Measurements from ENCODE around the gene CORO1C. TPM values are rescaled to one million over a fixed set of nuclear protein-coding genes. Genes with fewer than 3 reads are reported as not detected.

Gene CORO1C
- polyA plus RNA-seq, 1 donor from 2014 or later = 123 TPM

DNA sequence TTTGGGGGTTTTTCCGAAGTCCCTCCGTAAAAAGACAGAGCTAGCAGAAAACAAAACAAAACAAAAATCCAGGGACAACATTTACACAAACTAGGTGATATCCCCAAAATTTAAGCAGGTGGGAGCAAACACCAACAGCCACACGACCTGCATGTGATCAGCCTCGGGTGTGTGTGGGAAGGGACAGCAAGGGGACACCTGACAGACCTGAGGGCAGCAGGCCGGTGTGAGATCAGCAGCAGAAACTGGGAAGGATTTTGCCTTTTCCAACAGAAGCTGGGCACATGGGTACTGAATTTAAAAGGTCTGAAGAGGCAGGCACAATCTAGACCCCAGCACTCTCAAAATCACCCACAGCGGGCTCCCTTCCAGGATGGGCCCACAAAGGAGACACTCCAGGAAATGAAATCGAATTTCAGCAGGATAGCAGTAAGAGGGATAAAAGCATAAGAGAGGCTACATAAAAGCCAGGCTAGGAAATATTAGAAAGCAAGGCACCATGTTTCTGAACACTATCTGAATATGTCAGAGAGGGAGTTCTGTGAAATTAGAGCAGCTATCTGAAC is 61.2 kb downstream of the CORO1C start:
- Histone ChIP-seq H3K4me2 (ENCODE audit: low read length) (no peak overlapping the region), H3K36me3 (ENCODE audit: insufficient read depth, low read length) (no peaks in the 10 kb centered on the region), H3K4me3 (ENCODE audit: low read length) (no peak overlapping the region), H3K79me2 (replicated peaks; ENCODE audit: insufficient read depth, low read length) (no peaks in the 10 kb centered on the region), H2AFZ (ENCODE audit: low read depth, low read length) (no peak overlapping the region), H3F3A (ENCODE audit: insufficient read depth, low read length, poor library complexity, severe bottlenecking) (no peaks in the 10 kb centered on the region), H3K27me3 (ENCODE audit: insufficient read depth, low read depth, low read length) (no peaks in the 10 kb centered on the region), H3K9ac (ENCODE audit: low read length) (no peak overlapping the region), H3K9me3 (ENCODE audit: low read length) (no peaks in the 10 kb centered on the region), H3K27ac (ENCODE audit: low read length) (no peak overlapping the region), H3K9me2 (ENCODE audit: insufficient read depth, low read length) (no peaks in the 10 kb centered on the region), H4K20me1 (ENCODE audit: insufficient read depth) (no peaks in the 10 kb centered on the region)
- TF ChIP-seq RAD21 (conservative IDR thresholded peaks at IDR 0.05) (no peak), SMC3 (conservative IDR thresholded peaks at IDR 0.05; ENCODE audit: poor library complexity) (no peak), TAF1 (IDR thresholded peaks at IDR 0.05; ENCODE audit: low read depth) (no peak), EP300 (conservative IDR thresholded peaks at IDR 0.05; ENCODE audit: poor library complexity, severe bottlenecking) (no peak), MXI1 (conservative IDR thresholded peaks at IDR 0.05; ENCODE audit: poor library complexity, severe bottlenecking) (no peak), POLR2AphosphoS5 (IDR thresholded peaks at IDR 0.05) (no peak), EZH2 (IDR thresholded peaks at IDR 0.05; ENCODE audit: borderline replicate concordance, insufficient read depth, low read length, poor library complexity, severe bottlenecking) (no peak)
- TF ChIP-seq, protein P1, sequence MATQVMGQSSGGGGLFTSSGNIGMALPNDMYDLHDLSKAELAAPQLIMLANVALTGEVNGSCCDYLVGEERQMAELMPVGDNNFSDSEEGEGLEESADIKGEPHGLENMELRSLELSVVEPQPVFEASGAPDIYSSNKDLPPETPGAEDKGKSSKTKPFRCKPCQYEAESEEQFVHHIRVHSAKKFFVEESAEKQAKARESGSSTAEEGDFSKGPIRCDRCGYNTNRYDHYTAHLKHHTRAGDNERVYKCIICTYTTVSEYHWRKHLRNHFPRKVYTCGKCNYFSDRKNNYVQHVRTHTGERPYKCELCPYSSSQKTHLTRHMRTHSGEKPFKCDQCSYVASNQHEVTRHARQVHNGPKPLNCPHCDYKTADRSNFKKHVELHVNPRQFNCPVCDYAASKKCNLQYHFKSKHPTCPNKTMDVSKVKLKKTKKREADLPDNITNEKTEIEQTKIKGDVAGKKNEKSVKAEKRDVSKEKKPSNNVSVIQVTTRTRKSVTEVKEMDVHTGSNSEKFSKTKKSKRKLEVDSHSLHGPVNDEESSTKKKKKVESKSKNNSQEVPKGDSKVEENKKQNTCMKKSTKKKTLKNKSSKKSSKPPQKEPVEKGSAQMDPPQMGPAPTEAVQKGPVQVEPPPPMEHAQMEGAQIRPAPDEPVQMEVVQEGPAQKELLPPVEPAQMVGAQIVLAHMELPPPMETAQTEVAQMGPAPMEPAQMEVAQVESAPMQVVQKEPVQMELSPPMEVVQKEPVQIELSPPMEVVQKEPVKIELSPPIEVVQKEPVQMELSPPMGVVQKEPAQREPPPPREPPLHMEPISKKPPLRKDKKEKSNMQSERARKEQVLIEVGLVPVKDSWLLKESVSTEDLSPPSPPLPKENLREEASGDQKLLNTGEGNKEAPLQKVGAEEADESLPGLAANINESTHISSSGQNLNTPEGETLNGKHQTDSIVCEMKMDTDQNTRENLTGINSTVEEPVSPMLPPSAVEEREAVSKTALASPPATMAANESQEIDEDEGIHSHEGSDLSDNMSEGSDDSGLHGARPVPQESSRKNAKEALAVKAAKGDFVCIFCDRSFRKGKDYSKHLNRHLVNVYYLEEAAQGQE (IDR thresholded peaks at IDR 0.05; ENCODE audit: borderline replicate concordance) = no peak
- TF ChIP-seq, protein P2, sequence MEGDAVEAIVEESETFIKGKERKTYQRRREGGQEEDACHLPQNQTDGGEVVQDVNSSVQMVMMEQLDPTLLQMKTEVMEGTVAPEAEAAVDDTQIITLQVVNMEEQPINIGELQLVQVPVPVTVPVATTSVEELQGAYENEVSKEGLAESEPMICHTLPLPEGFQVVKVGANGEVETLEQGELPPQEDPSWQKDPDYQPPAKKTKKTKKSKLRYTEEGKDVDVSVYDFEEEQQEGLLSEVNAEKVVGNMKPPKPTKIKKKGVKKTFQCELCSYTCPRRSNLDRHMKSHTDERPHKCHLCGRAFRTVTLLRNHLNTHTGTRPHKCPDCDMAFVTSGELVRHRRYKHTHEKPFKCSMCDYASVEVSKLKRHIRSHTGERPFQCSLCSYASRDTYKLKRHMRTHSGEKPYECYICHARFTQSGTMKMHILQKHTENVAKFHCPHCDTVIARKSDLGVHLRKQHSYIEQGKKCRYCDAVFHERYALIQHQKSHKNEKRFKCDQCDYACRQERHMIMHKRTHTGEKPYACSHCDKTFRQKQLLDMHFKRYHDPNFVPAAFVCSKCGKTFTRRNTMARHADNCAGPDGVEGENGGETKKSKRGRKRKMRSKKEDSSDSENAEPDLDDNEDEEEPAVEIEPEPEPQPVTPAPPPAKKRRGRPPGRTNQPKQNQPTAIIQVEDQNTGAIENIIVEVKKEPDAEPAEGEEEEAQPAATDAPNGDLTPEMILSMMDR (IDR thresholded peaks at IDR 0.05; ENCODE audit: poor library complexity, severe bottlenecking) = no peak

DNA sequence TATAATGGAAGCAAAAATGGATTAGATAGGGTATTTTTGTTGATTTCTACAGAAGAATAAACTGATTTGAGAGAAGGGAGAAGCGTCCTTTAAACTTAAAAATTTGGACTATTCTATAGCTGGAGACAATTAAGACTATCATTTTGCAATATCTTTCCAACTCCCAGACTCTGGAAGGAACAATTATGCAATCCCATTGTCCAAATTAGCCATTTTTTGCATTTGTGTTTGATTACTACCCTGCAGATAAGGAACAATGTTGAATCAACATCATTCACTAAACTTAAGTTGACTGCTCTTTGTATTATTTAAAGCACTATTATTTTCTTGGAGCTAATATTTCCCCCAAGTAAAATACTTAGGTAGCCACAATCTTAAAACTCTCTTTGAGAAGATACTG is 62.8 kb downstream of the CORO1C start:
- no peaks in the 10 kb centered on the region for H3K9me3 ChIP-seq (ENCODE audit: low read length)

More for the DNA sequence above, 62.8 kb downstream of the CORO1C start:
- Histone ChIP-seq H3K27ac (ENCODE audit: low read length) (no peak overlapping the region), H3F3A (ENCODE audit: insufficient read depth, low read length, poor library complexity, severe bottlenecking) (no peaks in the 10 kb centered on the region), H3K9ac (ENCODE audit: low read length) (no peak overlapping the region), H3K27me3 (ENCODE audit: insufficient read depth, low read depth, low read length) (no peaks in the 10 kb centered on the region), H2AFZ (ENCODE audit: low read depth, low read length) (no peak overlapping the region), H3K4me2 (ENCODE audit: low read length) (no peak overlapping the region), H4K20me1 (ENCODE audit: insufficient read depth) (no peaks in the 10 kb centered on the region), H3K36me3 (ENCODE audit: insufficient read depth, low read length) (no peaks in the 10 kb centered on the region), H3K9me2 (ENCODE audit: insufficient read depth, low read length) (no peaks in the 10 kb centered on the region), H3K79me2 (replicated peaks; ENCODE audit: insufficient read depth, low read length) (no peaks in the 10 kb centered on the region), H3K4me3 (ENCODE audit: low read length) (no peak overlapping the region)
- TF ChIP-seq POLR2AphosphoS5 (IDR thresholded peaks at IDR 0.05) (no peak), MXI1 (conservative IDR thresholded peaks at IDR 0.05; ENCODE audit: poor library complexity, severe bottlenecking) (no peak), RAD21 (conservative IDR thresholded peaks at IDR 0.05) (no peak), SMC3 (conservative IDR thresholded peaks at IDR 0.05; ENCODE audit: poor library complexity) (no peak)
